NCI-H2196 (cell line): ENCODE results near the gene SCUBE2.

Experiments
- DNase-seq: peaks from one replicate; lab custom pipeline; 2025; ENCODE audit not compliant: unreplicated experiment; lab: John Stamatoyannopoulos, UW

Gene SCUBE2

DNA sequence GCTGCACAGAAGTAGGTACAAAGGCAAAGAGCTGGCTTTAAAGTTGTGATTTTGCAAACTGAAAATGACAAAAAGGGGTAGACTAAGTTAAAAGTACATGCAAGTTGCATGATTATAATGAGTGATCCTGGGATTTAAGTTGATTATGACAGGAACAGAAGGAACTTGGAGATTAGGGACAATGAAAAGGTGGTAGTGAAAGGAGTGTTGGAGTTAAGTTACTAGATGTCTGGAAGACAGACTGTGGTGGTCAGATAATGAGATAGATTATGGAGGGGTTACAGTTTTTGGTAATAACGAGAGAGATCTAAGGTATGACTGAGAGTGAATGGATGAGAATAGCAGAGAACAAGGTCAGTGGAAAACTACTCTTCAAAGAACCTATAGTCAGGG lies 119.5 kb downstream of the SCUBE2 start:
- DNase-seq: no peak

DNA sequence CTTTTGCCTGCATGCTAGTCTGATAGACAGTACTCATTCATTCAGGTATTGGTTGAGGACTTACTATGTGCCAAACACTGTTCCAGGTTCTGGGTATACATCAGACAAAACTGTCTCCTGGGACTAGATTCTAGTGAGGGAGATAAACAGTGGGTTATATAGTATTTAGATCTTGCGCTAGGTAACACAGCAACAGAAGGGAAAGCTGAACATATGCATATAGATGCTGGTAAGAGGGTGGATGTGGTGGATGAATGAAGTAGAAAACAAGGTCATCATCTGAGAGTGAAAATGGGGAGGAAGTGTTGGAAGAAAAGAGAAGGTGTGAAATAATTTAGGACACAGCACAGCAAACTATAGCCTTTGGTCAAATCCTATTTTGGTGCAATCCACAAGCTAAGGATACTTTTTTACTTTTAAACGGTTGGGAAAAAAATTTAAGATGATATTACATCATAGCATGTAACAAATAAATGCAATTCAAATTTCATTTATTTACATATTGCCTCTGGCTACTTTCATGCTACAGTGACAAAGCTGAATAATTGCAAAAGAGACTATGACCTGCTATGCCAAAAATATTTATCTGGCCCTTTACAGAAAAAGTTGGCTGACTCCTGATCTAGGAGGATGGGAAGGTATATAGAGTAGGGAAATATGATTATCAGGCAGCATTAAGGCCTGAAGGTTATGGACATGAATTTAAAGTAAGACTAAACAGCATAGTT lies 120.0 kb downstream of the SCUBE2 start:
- DNase-seq: no peak
